AG04449 (cell line): Measurements from ENCODE around the gene FOSL2.

Source experiments
- CTCF ChIA-PET: fragments of 350-600 bp; formaldehyde crosslinking; extraction: SDS; loops from one replicate; lab custom pipeline; 2021; ENCODE audit warnings: antibody characterized with exemption; lab: Yijun Ruan, JAX
- POLR2A ChIA-PET: fragments of 400-600, 350-600 bp; formaldehyde crosslinking; extraction: SDS; loops from one replicate; lab custom pipeline; 2020; ENCODE audit warnings: antibody characterized with exemption, inconsistent platforms; lab: Yijun Ruan, JAX
- DNase-seq: peaks from one replicate; pipeline ENCODE4 v3.0.0-alpha.2; 2010; ENCODE audit warnings: low read depth, low spot score
- H3K4me3 ChIP-seq: 2 replicates; pipeline ENCODE4 v1.5.1; 2011; ENCODE audit warnings: low read depth, mild to moderate bottlenecking, control low read depth, low read length
- TF ChIP-seq, protein P1 (sequence below): IDR thresholded peaks from one replicate; pipeline ENCODE4 v1.5.1; 2011; ENCODE audit warnings: mild to moderate bottlenecking, moderate library complexity, low read length, control low read depth, inconsistent platforms; ENCODE audit not compliant: insufficient read depth; ENCODE audit errors: missing control alignments

Gene FOSL2

DNA sequence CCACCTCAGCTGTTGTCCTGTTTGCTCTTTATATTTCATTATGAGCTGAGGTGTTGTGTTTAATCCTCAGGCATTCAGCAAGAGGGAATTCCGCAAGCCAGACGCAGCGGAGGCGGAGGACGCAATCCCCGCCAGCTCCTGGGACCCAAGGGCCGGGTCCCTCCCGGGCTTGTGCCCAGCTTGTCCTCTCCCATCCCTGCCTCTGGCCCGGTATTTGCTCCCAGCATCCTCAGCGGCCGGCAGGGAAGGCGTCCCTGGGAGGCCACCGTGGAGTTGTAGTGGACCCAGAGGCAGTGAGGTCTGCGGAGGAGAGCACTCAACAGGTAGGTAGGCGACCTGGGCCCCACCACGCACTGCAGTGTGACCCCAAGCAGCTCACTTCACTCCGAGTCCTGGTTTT is 42.5 kb upstream of the FOSL2 start:
- no peak overlapping the region for H3K4me3 ChIP-seq
- CTCF ChIA-PET, result interaction anchor here (0.8 kb wide), 1 partner anchor 9 kb away, joined by 4 read pairs; no protein-coding TSS in a partner anchor
- POLR2A ChIA-PET, result no interaction called here
- no peak for DNase-seq
- TF ChIP-seq, protein P1, sequence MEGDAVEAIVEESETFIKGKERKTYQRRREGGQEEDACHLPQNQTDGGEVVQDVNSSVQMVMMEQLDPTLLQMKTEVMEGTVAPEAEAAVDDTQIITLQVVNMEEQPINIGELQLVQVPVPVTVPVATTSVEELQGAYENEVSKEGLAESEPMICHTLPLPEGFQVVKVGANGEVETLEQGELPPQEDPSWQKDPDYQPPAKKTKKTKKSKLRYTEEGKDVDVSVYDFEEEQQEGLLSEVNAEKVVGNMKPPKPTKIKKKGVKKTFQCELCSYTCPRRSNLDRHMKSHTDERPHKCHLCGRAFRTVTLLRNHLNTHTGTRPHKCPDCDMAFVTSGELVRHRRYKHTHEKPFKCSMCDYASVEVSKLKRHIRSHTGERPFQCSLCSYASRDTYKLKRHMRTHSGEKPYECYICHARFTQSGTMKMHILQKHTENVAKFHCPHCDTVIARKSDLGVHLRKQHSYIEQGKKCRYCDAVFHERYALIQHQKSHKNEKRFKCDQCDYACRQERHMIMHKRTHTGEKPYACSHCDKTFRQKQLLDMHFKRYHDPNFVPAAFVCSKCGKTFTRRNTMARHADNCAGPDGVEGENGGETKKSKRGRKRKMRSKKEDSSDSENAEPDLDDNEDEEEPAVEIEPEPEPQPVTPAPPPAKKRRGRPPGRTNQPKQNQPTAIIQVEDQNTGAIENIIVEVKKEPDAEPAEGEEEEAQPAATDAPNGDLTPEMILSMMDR, result no peak

DNA sequence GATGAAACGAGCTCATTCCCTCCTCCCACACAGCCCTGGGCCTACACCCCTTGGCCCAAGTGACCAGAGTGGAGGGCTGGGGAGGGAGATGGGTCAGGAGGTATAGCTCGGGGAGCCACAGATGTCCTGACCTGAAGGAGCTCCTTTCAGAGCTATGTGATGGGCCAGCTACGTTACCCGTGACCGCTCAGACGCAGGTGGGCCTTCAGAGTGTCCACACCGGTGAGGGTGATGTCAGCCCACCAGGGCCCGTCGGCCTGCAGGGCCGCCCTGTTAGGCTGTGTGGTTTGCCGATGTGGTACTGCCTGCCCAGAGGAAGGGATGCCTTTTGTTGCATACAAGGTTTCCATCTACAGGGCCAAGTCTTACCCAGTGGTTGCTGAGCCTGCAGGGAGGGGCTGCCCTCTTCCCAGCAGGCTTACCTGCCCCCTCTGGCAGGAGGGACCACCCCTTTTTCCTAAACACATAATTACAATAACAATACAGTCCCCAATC is 41.8 kb upstream of the FOSL2 start:
- no peak for DNase-seq
- CTCF ChIA-PET, result interaction anchor here (0.8 kb wide), 1 partner anchor 10 kb away, joined by 4 read pairs; no protein-coding TSS in a partner anchor
- TF ChIP-seq, protein P1, result no peak
- POLR2A ChIA-PET, result no interaction called here
- no peak overlapping the region for H3K4me3 ChIP-seq

DNA sequence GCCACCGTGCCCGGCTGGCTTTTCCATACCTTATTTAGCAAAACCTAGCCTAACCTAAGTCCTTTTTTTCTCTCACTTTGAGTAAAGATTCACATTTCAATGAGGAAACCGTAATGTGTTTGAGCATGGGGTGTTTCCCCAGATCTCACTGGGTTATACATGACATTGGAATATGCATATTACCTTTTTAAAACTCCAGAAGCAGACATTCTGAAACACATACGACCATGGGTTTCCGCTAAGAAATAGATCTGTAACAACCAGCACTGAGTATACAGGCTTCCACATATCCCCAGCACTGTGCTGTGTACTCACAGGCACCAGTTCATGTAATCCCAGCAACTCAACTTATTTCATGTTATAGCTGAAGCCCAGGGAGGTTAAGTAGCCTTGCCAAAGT is 41.0 kb upstream of the FOSL2 start:
- TF ChIP-seq, protein P1, result no peak
- CTCF ChIA-PET, result no interaction called here
- DNase-seq, result no peak
- POLR2A ChIA-PET, result no interaction called here
- H3K4me3 ChIP-seq, result no peak overlapping the region

DNA sequence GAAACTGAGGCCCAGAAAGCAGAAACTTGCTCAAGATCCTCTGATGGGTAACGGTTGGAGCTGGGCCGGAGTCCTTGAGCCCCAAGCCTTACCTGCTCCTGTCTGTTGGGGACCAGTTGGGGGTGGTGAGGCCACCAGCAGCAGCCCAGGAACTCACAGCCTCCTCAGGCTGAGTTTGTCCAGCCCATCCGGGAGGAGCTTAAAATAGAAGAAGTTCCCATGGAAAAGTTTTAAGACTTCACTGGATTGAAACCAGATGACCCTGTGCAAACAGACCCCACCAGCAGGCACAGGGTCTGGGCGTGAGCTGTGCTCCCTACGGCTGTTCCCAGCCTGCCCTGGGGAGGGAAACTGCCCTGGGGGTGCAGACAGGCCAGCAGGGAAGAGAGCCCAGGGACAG is 40.6 kb upstream of the FOSL2 start:
- H3K4me3 ChIP-seq, result no peak overlapping the region
- TF ChIP-seq, protein P1, result no peak
- no peak for DNase-seq
- CTCF ChIA-PET, result no interaction called here
- POLR2A ChIA-PET, result no interaction called here

DNA sequence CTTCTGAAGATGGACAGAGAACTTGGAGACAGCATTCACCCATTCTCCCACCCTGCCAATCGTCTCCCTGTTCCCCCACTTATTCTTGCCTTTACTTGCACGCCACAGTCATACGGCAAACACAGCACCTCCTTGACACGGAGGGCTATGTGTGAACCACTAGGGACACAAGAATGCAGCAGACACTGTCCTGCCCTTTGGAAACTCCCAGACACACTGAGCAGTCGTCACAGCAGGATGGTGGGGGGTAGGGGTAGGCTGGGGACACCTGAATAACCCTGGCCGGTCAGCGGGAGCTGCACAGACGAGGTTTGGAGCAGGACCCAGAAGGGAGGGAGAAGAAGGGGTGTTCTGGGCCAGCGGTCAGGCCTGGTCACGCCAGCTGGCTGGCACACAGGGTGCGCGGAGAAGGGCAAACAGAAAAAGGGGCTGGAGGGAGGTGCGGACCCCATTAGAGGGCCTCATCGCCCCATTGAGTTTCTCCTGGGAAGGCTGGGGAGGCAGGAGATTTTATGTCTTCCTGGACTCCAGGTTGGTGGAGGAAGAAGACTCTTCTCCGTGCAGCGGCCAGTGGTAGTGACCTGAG is 40.0 kb upstream of the FOSL2 start:
- ChIA-PET POLR2A (no interaction called here), CTCF (no interaction called here)
- DNase-seq, result no peak
- no peak overlapping the region for H3K4me3 ChIP-seq
- TF ChIP-seq, protein P1, result no peak

DNA sequence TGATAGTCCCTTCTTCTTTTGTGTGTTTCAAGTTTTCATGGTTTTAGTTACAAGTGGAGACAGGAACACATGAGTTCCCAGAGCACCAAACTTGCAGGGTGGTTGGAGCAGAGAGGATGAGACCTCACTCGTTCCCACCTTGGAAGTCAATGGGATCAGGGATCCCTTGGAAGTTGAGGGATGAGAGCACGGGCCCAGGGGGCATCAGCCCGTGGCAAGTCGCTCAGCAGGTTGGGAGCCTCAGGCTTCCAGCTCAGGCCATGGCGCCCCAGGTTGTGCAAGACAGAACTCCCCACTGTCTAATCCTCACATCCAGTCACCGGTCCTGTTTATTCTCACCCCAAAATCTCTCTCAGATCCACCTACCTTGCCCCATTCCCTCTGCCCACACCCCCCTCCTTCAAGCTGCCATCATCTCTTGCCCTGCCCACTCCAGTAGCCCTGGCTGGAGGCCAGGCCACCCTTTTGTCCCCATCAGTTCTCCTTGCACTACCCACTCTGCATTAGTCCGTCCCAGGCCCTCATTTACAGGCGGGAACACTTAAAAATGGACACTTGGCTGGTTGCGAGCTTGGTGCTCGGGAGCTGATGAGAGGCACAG is 37.6 kb upstream of the FOSL2 start:
- H3K4me3 ChIP-seq, result no peak overlapping the region
- TF ChIP-seq, protein P1, result no peak
- ChIA-PET POLR2A (no interaction called here), CTCF (no interaction called here)
- DNase-seq, result no peak
